HG03565 (cell line): ENCODE measurements around the gene TMEM63C.
"Not testable (repeated sequence)": the region's sequence is repeated elsewhere in the genome, so short reads cannot be mapped to it uniquely, and the experiment has no call there.

Experiments used
- ATAC-seq: cut with Tn5 transposase; IDR thresholded peaks from one replicate; pipeline ENCODE4 v1.9.1; 2021; ENCODE audit warnings: mild to moderate bottlenecking, moderate library complexity; ENCODE audit not compliant: unreplicated experiment

The TMEM63C gene

DNA sequence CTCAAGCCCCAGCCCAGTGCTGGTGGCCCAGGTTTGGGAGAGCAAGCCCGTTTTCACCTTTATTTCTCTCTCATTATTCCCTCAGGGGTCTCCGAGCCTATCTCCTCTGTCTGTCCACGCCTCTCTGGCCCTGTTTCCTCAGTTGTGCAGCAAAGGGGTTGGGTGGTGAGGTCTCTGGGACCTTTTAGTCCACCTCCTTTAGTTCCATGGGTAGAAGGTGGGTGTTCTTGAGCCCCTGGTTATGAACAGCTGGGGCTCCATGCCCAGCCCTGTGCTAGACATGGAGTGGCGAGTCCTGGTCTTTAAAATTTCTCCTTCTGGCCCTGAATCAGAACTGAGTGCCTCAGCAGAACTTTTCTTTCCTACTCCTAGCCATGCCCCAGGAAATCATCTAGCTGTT is 90.7 kb downstream of the TMEM63C start:
- no peak for ATAC-seq

DNA sequence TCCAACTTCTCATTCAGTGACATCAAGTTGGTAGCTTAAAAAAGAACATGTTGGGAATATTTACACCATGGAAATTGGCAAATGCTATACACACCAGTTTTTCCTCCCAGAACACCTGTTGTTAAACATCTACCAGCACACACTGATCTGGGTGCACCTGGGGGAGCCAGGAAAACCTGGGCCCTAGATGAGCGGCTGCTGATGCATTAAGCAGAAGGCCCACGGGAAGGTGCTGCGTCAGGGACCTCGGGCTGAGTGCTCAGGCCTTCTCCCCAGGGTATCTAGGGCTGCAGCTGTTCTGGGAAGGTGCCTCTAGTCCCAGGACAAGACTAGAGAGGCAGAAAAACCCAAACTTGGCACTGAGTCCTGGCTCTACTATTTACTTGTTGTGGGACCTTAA is 92.2 kb downstream of the TMEM63C start:
- no peak for ATAC-seq

DNA sequence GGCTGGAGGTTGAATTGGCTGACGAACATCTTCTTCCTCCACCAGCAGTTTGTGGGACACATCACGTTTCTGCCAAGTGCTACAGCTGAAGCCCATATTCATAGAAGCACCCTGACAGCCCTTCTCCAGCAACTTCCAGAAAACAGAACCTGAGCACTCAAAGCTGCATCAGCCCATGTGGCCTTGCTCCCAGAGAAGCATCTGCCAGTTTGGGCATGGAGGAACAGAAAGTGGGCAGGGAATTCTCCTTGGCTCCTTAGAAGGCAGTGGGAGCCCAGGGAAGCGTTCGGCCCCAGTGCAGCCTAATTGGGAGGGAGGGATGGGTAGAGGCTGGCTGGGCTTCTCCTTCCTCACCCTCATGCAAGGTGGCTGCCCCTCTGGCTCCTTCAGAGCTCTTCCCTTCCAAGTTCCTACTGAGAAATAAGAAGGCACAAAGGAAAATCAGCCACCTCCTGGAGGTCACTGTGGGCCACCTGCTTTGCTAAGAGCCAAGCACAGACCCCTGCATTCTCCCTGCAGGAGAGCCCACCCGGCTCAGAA is 93.5 kb downstream of the TMEM63C start:
- no peak for ATAC-seq

DNA sequence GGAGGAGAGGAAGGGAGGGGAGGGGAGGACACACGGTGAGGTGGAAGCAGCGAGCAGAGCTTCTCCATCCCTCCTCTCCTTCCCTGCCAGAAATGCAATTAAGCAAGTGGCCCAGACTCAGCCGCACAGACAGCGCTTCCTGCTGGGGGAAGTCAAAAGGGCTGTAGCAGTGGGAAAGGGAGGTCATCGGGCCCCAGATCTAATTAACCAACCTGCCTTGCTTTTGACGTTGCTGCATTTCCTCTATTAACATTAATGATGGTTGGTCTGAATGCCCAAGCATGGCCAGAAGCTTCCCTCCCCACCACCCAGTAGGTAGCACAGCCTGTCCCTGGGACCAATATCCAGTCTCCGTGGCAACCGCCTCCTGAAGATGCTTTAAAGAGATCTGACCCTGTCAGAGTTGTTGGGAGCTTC is 94.0 kb downstream of the TMEM63C start:
- ATAC-seq = no peak

DNA sequence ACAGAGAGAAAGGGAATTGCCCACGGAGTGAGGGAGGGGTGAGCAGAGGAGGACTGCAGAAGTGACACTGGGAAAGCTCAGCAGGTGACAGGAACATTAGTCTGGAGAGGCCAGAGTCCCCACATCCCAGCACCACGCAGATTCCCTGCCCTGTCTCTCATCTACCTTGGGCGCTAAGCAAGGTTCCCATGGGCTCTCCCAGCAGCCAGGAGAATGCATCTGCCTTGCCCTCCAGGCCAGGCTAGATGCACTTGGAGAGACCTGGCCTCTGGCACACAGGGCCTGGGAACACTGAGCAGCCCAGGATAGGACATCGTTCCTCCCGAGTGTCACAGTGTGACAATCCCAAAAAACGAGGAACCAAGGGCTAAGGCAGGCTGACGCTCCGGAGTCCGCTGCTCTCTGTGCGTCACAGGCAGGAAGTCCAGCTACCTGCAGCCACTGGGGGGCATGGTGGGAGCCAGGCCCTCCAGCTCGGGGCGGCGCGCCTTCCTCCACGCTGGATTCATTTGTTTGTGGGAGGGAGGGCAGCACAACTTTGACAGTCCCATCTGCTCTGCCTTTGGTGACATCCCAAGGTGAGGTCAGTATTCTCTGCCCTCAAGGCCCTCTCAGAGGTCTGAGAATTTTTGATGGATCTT is 94.8 kb downstream of the TMEM63C start:
- ATAC-seq = no peak

DNA sequence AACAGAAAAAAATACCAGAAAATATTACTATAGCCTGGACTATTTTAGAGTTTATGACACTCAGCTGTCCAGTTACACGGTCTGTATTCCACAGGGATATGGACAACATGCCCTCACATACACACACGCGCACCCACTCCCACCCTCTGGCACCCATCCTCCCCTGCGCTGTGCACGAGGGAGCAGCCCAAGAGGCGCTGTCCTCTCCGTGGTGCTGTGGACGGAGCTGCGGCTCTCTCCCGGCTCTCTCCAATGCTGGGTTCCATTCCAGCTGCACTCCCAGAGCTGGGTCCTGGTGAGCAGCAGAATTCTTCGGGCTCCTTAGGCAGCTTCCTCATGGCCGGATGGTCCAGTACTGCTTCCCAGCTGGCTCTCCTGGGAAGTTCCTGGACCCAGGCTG is 95.4 kb downstream of the TMEM63C start:
- ATAC-seq = no peak

DNA sequence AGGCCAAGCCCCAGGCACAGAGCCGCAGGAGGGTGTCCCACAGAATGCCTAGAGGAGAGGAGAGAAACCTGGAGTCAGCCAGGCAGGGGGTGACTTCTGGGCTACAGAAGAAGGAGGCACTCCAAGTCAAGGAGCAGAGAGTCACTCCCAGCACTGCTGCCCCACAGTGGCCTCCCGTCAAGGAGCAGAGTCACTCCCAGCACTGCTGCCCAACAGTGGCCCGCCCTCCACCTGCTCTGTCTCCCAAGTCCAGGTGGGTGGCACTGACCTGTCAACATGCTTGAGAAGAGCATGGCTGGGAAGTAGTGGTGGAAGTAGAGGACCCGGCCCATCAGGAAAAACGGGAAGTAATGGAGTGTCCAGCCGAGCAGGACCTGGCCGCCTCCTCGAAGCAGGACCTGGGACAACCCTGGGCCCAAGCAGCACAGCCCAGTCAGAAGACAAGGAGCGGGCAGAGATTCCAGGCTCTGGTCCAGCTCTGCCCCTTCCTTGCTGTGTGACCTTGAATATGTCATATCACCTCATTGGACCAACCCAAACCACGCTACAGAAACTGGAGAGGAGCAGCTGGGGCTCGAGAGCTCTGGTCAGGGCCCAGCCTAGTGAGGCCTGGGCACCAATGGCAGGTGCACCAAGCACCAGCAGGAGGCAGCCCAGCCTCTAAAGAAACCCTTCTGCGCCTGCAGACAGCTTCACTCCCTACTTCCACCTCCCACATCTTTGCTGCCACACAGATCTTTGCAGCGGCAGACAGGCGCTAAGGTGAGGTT is 97.0 kb downstream of the TMEM63C start:
- ATAC-seq = no peak

DNA sequence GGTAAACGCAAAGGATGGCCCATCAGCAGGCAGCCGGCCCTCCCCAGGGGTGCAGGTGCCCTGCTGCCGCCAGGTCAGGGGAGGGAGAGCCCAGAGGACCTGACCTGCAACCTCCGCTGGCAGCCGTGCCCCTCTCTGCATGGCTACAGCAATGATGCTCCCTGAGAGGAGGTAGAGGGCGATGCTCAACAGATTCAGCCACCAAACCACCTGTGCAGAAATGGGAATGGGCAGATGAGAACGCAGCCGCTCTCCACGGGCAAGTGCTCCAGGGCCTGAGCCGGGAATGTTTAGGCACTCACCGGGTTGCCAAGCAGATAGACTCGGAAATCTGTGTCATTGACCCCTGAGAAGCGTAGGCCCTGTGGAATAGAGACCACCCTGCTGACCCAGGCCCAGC is 98.1 kb downstream of the TMEM63C start:
- ATAC-seq = no peak

DNA sequence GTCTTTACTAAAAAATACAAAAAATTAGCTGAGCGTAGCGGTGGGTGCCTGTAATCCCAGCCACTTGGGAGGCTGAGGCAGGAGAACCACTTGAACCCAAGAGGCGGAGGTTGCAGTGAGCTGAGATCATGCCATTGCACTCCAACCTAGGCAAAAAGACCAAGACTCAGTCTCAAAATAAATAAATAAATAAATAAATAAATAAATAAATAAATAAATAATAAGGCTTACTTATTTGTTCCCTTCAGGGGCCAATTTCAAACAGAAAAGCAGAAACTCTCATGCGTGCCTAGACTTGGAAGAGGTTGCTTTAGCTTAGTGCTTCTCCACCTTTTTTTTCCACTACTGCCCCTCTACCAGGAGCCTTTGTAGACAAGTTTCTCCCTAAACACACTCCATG is 99.3 kb downstream of the TMEM63C start:
- not testable (repeated sequence) for ATAC-seq

DNA sequence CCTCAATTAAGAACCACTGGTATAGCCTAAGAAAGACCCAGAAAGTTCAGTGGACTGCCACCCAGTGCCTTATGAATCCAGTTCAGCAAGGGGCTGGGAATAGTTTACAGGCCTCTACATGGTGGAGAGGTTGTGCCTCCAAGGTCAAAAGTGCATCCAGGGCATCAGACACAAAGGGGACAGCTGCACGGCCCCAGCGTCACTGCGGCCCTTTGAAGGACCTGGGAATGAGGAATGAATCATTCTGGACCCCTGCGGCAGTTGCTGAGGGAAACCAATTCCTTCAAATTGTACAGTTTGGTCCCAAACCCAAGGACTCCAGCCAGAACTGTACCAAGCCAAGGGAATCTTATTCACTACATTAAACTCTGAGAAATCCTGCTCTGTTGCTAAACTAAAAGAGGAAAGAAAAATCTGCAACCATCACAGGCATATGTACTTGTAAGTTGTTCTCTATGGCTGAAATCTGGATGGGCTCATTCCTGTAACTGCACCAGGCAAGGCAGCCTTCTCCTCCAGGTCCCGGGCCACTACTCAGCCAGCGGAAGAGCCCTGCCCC is 100.3 kb downstream of the TMEM63C start:
- ATAC-seq = no peak

DNA sequence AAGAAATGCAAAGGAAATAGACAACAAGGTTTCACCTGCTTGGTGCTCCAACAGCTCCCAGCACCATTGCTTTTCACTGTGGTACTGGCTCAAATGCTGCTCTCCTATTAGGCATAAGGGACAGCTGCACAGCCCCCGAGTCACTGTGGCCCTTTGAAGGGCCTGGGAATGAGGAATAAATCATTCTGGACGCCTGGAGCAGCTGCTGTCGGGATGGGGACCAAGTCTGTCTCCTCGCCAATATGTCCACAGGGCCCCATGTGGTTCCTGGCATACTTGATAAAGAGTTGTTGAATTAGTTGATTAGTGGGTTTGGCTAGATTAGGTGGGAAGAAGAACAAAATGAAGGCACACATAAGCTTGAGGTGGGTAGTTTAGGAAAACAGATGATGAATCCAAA is 102.5 kb downstream of the TMEM63C start:
- ATAC-seq = no peak

DNA sequence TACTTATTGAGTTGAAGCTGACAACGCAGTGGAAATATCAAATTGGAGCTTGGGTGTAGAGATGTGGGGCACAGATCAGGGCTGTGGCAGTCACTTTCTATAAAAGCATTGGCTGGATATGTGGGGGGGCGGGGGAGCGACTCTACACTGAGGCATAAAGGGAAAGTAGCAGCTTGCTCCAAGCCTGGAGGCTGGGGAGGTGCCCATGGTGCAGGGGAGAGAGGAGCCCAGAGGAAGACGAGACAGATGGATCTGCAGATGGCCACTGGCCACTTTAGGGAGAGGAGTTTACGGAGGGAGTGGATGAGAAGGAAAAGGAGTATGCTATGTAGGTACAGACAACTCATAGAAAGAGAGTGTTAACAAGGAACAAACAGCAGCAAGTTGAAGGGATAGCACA is 102.9 kb downstream of the TMEM63C start:
- no peak for ATAC-seq

DNA sequence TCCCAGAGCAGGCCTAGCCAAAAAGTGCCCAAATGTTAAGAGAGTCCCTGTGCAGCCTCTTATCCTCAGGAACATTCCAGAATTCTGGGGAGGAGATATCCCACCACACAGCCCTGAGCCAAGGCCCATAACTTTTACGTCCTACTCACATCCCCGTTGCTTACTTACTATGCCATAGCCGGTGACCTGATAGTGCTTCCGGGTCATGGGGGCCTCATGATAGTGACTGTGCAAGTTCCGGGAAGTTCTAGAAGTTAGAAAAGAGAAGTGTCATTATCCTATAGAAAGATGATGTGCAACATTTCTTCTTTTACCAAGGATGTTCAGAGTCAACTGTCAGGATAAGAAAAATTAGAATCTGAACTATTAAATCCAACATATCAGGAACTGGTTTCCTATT is 105.0 kb downstream of the TMEM63C start:
- ATAC-seq = no peak

DNA sequence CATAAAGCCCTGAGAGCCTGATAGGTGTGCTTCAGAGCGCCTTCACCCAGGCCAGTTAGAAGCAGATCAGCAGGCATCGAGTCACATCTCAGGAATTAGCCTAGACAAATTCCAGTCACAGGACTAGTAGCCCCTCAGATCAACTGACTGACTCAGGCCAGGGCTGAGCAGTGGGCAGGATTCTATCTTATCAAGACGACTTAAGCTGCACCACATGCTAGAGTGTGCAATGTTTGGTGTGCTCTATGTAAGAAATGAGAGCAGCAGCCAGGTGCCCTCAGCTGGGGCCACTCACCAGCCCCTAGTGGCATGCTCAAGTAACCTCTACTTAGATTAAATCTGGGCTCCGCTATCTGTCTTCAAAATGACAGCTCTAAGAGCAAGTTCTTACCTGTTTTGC is 109.1 kb downstream of the TMEM63C start:
- ATAC-seq = no peak

DNA sequence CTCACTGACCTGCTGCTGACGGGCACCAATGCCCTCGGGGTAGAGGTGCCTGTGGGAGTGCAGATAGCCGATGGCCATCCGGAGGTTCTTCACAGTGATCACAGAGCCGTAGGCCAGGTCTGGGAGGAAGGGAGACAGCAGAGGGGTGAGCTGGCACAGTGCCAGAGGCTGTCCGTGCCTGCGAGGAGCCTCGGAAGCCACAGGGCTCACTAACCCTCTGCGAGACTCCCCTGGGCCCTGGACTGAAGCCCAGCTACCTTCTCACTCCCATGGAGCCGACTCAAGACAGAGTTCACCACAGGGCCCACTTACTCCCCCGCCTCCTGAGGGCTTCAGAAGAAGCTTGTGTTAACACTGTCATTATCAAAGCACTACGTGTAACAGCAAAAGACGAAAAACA is 114.6 kb downstream of the TMEM63C start:
- ATAC-seq = no peak

DNA sequence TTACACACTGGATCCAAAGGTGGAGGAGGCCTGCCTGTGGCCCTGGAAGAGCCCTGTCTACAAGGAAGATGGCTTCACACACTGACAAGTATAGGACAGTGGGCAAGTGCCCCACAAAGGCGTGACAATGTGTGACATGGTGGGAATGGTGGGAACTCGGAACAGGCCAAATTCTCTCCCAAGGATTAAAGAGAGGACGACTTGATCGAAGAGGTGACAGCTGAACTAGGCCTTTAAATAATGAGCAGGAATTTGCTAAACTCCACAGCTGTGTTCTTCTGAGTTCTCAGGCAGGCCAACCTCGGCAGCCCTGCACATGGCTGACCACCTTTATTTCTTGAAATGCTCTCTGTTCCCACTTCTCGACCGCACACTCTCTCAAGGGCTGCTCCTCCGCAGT is 115.3 kb downstream of the TMEM63C start:
- no peak for ATAC-seq

DNA sequence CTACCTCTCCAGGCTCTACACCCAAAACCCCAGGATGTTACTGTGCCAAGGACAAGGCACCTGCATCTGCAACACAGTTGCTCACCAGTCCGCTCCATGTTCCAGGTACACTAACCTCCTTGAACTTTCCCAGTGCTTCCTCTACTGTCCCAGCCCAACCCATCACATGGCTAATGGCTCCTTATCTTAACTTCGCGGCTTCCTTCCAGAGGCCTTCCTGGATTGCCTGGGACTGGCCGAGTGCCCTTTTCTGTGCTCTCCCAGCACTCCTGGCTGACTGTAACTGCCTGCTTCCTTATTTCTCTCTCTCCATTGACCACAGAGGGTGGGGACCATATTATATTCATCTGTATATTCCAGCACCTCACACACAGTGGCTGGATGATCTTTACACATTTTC is 118.2 kb downstream of the TMEM63C start:
- no peak for ATAC-seq

DNA sequence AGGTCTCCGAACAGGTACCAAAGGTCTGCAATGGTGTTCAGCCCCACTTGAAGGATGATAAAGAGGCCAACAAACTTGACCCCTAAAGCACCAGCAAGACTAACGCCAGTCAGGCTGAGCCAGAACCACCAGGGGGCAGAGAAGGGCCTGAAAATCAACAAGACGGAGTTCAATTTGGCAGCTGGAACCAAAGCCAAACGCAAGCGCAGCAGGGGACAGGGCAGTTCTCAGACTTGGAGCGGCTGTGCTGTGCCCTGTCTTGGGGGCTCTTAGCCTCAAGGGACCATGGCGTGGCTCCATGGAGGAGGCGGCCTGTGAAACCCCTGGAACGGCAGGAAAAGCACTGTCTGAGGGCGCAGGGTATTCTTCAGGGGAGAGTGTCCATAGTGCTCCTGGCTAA is 119.5 kb downstream of the TMEM63C start:
- no peak for ATAC-seq

DNA sequence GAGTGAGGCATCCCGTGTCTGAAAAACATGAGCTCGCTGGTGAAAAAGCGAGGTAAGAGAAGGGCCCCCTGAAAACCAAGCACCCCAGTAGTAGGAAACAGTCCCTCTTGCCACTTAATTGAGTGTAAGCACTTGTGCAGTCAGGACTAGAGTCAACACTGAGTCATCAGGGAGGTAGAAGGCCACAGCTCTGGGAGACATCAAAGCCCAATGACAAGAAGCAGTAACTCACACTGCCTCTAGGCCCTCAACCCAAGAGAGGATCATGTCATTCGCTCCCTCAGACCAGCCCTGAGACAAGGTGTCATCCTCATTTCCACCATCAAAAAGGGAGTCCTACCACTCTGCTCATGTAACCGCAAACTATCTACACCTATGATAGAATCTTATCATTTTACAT is 121.3 kb downstream of the TMEM63C start:
- no peak for ATAC-seq

DNA sequence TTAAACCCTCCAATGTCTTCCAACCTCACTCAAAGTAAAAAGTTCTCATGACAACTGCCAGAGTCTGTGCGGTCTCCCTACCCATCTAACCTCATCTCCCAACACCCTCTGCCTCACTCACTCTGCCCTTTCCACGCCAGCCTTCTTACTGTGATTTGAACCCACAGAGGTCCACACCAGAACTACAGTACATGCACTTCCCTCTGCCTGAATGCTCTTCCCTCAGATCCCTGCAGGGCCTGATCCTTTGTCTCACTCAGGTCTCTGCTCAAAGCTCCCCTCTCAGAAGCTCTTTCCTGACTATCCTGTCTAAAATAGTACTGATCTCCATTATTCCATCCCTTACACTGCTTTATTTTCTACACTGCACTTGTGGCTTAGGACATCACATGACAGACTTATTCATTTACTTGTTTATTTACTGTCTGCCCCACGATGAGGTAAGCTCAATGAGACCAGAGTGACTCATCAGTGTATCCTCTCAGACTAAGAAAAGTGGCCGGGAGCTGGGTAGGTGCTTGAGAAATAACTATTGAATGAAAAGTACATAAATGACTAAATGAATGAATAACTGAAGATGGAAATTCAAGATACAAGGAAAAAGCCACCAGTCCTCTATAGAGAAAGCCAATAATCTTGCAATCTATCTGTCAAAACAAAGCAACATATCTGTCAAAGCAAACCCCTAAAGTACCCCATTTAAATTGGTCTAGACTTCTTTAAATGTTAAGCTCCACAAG is 122.0 kb downstream of the TMEM63C start:
- peak; percentile 64 for ATAC-seq

DNA sequence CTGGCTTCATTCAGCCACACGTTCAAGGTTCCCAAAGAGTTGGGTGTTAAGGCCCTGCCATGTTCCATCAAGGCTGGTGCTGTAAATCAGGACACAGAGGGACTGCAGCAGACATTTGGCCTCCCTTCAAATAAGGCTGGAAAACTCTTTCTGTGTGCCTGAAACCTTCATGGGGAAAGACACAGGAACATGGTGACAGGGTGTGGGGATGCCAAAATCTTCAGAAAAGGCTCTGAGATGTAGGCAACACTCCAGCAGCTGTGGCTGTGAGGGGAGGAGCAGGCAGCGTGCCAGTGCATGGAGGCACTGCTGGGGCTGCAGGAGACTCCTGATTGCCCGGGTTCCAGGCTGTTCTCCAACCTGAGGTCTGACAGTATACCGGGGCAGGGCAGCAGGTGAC is 124.1 kb downstream of the TMEM63C start:
- no peak for ATAC-seq
